H1 (cell line): ENCODE results near the gene PCNX4. TPM values are rescaled to one million over a fixed set of nuclear protein-coding genes. Genes with fewer than 3 reads are reported as not detected.

Experiments
- CTCF ChIA-PET: fragments of 300-600 bp; sonication (Branson Sonifier 250); formaldehyde crosslinking; loops from one replicate; lab custom pipeline; 2021; ENCODE audit not compliant: partially characterized antibody; lab: Charles Lee
- POLR2A ChIA-PET: fragments of 300-600 bp; sonication (Branson Sonifier 250); formaldehyde crosslinking; loops from one replicate; lab custom pipeline; 2021; ENCODE audit warnings: inconsistent platforms; ENCODE audit not compliant: partially characterized antibody; lab: Charles Lee
- DNase-seq, 2 experiments: peaks; one replicate each; pipeline versions ENCODE4 v3.0.0 to v3.0.0-alpha.2; 2010 to 2022; ENCODE audit warnings: low spot score in 2 of 2, low read depth in 1 of 2, mixed read lengths in 1 of 2
- FAIRE-seq: peaks from 2 replicates; lab custom pipeline; 2011; peaks lifted over from hg19 to GRCh38; lab: Jason Lieb, UNC
- H2AFZ ChIP-seq: 2 replicates; pipeline ENCODE4 v1.8.1; 2012; ENCODE audit warnings: low read length, inconsistent platforms
- H2AK5ac ChIP-seq: 2 replicates; pipeline ENCODE4 v1.6.1; 2013; ENCODE audit warnings: low read depth, low read length
- H2BK120ac ChIP-seq: replicated peaks from 2 replicates; pipeline ENCODE3; 2013; ENCODE audit warnings: low read depth, low read length, inconsistent platforms
- H2BK12ac ChIP-seq: 2 replicates; pipeline ENCODE4 v1.6.1; 2013; ENCODE audit warnings: low read depth, low read length
- H2BK15ac ChIP-seq: 2 replicates; pipeline ENCODE4 v1.6.1; 2013; ENCODE audit warnings: low read length
- H2BK20ac ChIP-seq: 2 replicates; pipeline ENCODE4 v1.6.1; 2013; ENCODE audit warnings: low read length
- H2BK5ac ChIP-seq: 2 replicates; pipeline ENCODE4 v1.6.1; 2013; ENCODE audit warnings: low read depth, low read length
- H3K14ac ChIP-seq: 2 replicates; pipeline ENCODE4 v1.6.1; 2013; ENCODE audit warnings: inconsistent platforms; ENCODE audit not compliant: insufficient read length
- H3K18ac ChIP-seq: 2 replicates; pipeline ENCODE4 v1.6.1; 2013; ENCODE audit warnings: low read length; ENCODE audit errors: extremely low read depth
- H3K23ac ChIP-seq: 2 replicates; pipeline ENCODE4 v1.6.1; 2013; ENCODE audit warnings: inconsistent platforms; ENCODE audit not compliant: insufficient read length
- H3K23me2 ChIP-seq: 2 replicates; pipeline ENCODE4 v1.6.1; 2013; ENCODE audit warnings: low read depth, low read length
- H3K27ac ChIP-seq: 2 replicates; pipeline ENCODE4 v1.6.1; 2011; ENCODE audit warnings: low read depth, low read length, inconsistent platforms
- H3K27me3 ChIP-seq, 4 experiments: replicated peaks in 1 of 4; 1 replicate in 1 of 4; 2 replicates in 3 of 4; pipeline versions ENCODE4 v1.6.1 to v1.8.1; 2011 to 2013; ENCODE audit warnings: low read length in 3 of 4, mild to moderate bottlenecking in 3 of 4, inconsistent platforms in 2 of 4, mixed read lengths in 2 of 4, moderate library complexity in 1 of 4; ENCODE audit not compliant: control insufficient read depth in 3 of 4, insufficient read depth in 3 of 4; ENCODE audit errors: extremely low read depth in 1 of 4
- H3K36me3 ChIP-seq, 4 experiments: 2 replicates each; pipeline versions ENCODE4 v1.6.1 to v1.8.1; 2011 to 2013; ENCODE audit warnings: mild to moderate bottlenecking in 4 of 4, low read length in 3 of 4, moderate library complexity in 2 of 4, control low read depth in 1 of 4, inconsistent platforms in 1 of 4; ENCODE audit not compliant: insufficient read depth in 4 of 4, control insufficient read depth in 2 of 4
- H3K4ac ChIP-seq: replicated peaks from 2 replicates; pipeline ENCODE3; 2013; ENCODE audit warnings: low read length, low read depth, mixed read lengths, inconsistent platforms; ENCODE audit not compliant: insufficient read length
- H3K4me1 ChIP-seq, 4 experiments: replicated peaks in 1 of 4; 1 replicate in 1 of 4; 2 replicates in 3 of 4; pipeline versions ENCODE4 v1.6.1 to v1.8.1; 2011 to 2013; ENCODE audit warnings: low read length in 3 of 4, inconsistent platforms in 2 of 4, mixed read lengths in 1 of 4; ENCODE audit not compliant: insufficient read depth in 4 of 4, control insufficient read depth in 3 of 4
- H3K4me2 ChIP-seq, 2 experiments: 2 replicates each; pipeline versions ENCODE4 v1.6.1 to v1.8.1; 2011 to 2013; ENCODE audit warnings: low read depth in 2 of 2, low read length in 2 of 2, control low read depth in 1 of 2, inconsistent platforms in 1 of 2, mild to moderate bottlenecking in 1 of 2; ENCODE audit not compliant: insufficient read depth in 1 of 2
- H3K4me3 ChIP-seq, 4 experiments: fragments of 200-600, 300-600 bp in 1 of 4; sonication (generic), shearing (Covaris generic), sonication (Bioruptor Twin) in 1 of 4; 2 replicates each; pipeline versions ENCODE4 v1.5.1 to v1.8.1; 2011 to 2016; ENCODE audit warnings: low read length in 4 of 4, low read depth in 3 of 4, control low read depth in 2 of 4, inconsistent platforms in 2 of 4, mild to moderate bottlenecking in 2 of 4, mixed read lengths in 1 of 4, moderate library complexity in 1 of 4; ENCODE audit not compliant: insufficient read depth in 2 of 4; ENCODE audit errors: extremely low read depth in 1 of 4
- H3K56ac ChIP-seq: replicated peaks from 2 replicates; pipeline ENCODE3; 2013; ENCODE audit warnings: low read depth, mild to moderate bottlenecking, mixed read lengths, low read length, inconsistent platforms; ENCODE audit not compliant: insufficient read length
- H3K79me1 ChIP-seq: 2 replicates; pipeline ENCODE4 v1.6.1; 2013; ENCODE audit warnings: low read depth, low read length, control low read depth
- H3K79me2 ChIP-seq, 2 experiments: 2 replicates each; pipeline versions ENCODE4 v1.6.1 to v1.8.1; 2012 to 2013; ENCODE audit warnings: low read length in 2 of 2, mild to moderate bottlenecking in 2 of 2, inconsistent platforms in 1 of 2; ENCODE audit not compliant: insufficient read depth in 2 of 2, control insufficient read depth in 1 of 2
- H3K9ac ChIP-seq, 4 experiments: replicated peaks in 1 of 4; 1 replicate in 1 of 4; 2 replicates in 3 of 4; pipeline versions ENCODE4 v1.6.1 to v1.8.1; 2011 to 2013; ENCODE audit warnings: low read depth in 3 of 4, low read length in 3 of 4, control low read depth in 2 of 4, mild to moderate bottlenecking in 2 of 4, moderate library complexity in 2 of 4, inconsistent platforms in 1 of 4; ENCODE audit errors: extremely low read depth in 1 of 4
- H3K9me3 ChIP-seq, 2 experiments: 2 replicates each; pipeline versions ENCODE4 v1.6.1 to v1.8.1; 2012 to 2013; ENCODE audit warnings: mild to moderate bottlenecking in 2 of 2, moderate library complexity in 2 of 2, control low read depth in 1 of 2, inconsistent platforms in 1 of 2, low read depth in 1 of 2, low read length in 1 of 2, mixed read lengths in 1 of 2; ENCODE audit not compliant: insufficient read depth in 2 of 2
- H4K20me1 ChIP-seq, 2 experiments: replicated peaks in 1 of 2; 2 replicates each; pipeline versions ENCODE3 to v1.8.1; 2011 to 2013; ENCODE audit warnings: inconsistent platforms in 2 of 2, low read length in 2 of 2, mild to moderate bottlenecking in 1 of 2; ENCODE audit not compliant: insufficient read depth in 2 of 2, control insufficient read depth in 1 of 2
- H4K5ac ChIP-seq: 2 replicates; pipeline ENCODE4 v1.6.1; 2013; ENCODE audit warnings: low read length, low read depth, mixed read lengths, inconsistent platforms; ENCODE audit not compliant: insufficient read length
- H4K8ac ChIP-seq: 2 replicates; pipeline ENCODE4 v1.8.0; 2013; ENCODE audit warnings: mild to moderate bottlenecking, moderate library complexity, low read length, inconsistent platforms; ENCODE audit not compliant: insufficient read depth; ENCODE audit errors: extremely low read depth
- H4K91ac ChIP-seq: replicated peaks from 2 replicates; pipeline ENCODE3; 2013; ENCODE audit warnings: low read length, mixed read lengths, inconsistent platforms; ENCODE audit not compliant: insufficient read length
- BACH1 ChIP-seq: IDR thresholded peaks from 2 replicates; pipeline ENCODE4 v1.6.1; 2012; ENCODE audit warnings: low read length, improper control_type of control experiment
- FOSL1 ChIP-seq: IDR thresholded peaks from 2 replicates; pipeline ENCODE4 v1.6.1; 2011; ENCODE audit warnings: mild to moderate bottlenecking, low read depth, low read length, moderate library complexity; ENCODE audit not compliant: insufficient read depth
- RAD21 ChIP-seq, 2 experiments: IDR thresholded peaks in 1 of 2; conservative IDR thresholded peaks in 1 of 2; 2 replicates each; pipeline ENCODE4 v1.6.1; 2011; ENCODE audit warnings: low read depth in 2 of 2, low read length in 2 of 2, improper control_type of control experiment in 1 of 2, inconsistent platforms in 1 of 2, mild to moderate bottlenecking in 1 of 2, moderate library complexity in 1 of 2
- SAP30 ChIP-seq: fragments of 300-600 bp; sonication (generic); IDR thresholded peaks from 2 replicates; pipeline ENCODE4 v1.7.1; 2012; ENCODE audit warnings: low read length, moderate library complexity, mild to moderate bottlenecking, inconsistent platforms; ENCODE audit not compliant: insufficient read depth, insufficient replicate concordance
- SIRT6 ChIP-seq: IDR thresholded peaks from one replicate; pipeline ENCODE4 v1.7.1; 2012; ENCODE audit warnings: low read length, inconsistent platforms
- SP1 ChIP-seq: IDR thresholded peaks from 2 replicates; pipeline ENCODE4 v1.6.1; 2011; ENCODE audit warnings: low read depth, low read length
- SP2 ChIP-seq: IDR thresholded peaks from 2 replicates; pipeline ENCODE4 v1.6.1; 2012; ENCODE audit warnings: mild to moderate bottlenecking, low read length, inconsistent platforms
- SRF ChIP-seq: IDR thresholded peaks from 2 replicates; pipeline ENCODE4 v1.6.1; 2011; ENCODE audit warnings: mild to moderate bottlenecking, low read depth, low read length, moderate library complexity
- TAF1 ChIP-seq: IDR thresholded peaks from 2 replicates; pipeline ENCODE4 v1.6.1; 2011; ENCODE audit warnings: mild to moderate bottlenecking, low read depth, low read length
- USF2 ChIP-seq: IDR thresholded peaks from 2 replicates; pipeline ENCODE4 v1.6.1; 2011; ENCODE audit warnings: low read length, improper control_type of control experiment
- WGBS, 2 experiments: shearing (Covaris generic) in 1 of 2; methylation state at CpG; one replicate each; pipeline versions ENCODE4 v1.1.6 to v1.1.7; 2013 to 2015; ENCODE audit warnings: low lambda C conversion rate in 2 of 2, mixed read lengths in 2 of 2, inconsistent platforms in 1 of 2, low coverage in 1 of 2, missing lambda C conversion rate in 1 of 2; ENCODE audit not compliant: insufficient replicate concordance in 2 of 2, insufficient coverage in 1 of 2, insufficient read length in 1 of 2; ENCODE audit errors: extremely low coverage in 1 of 2, missing lambda C conversion rate in 1 of 2; 5-methylcytosine and 5-hydroxymethylcytosine counted together
- polyA plus RNA-seq, 7 experiments: library from polyadenylated mRNA; depleted of rRNA in 3 of 7; stranded (reverse) in 5 of 7; unstranded in 2 of 7; fragments of >200 nt in 5 of 7; fragments of 200-250 nt in 2 of 7; gene quantifications; 1 replicate in 5 of 7; 2 replicates in 1 of 7; 4 replicates in 1 of 7; pipeline versions ENCODE4 v1.2.1 to v1.2.3, GENCODE V29; 2011 to 2013; ENCODE audit warnings: missing spikeins in 2 of 7, mixed read lengths in 2 of 7
- total RNA-seq: library from RNA; stranded (reverse); fragmentation: NEBNext Ultra II Directional; extraction: Animal tissue kit (Norgen Biotek cat#: 25700); gene quantifications from 2 replicates; pipeline ENCODE4 v1.2.1, GENCODE V29; 2021

PCNX4 gene
- total and polyA plus RNA-seq, 2 of the 8 experiments (the other 6 are each of a cell fraction or from before 2014, with no cell fraction given) = 28.4 to 35.5 TPM

- FAIRE-seq (no peak), DNase-seq (no peak)
- Histone ChIP-seq H3K36me3 (peaks cover 0 to 38% (median 17%) of the 10 kb centered on the region in 4 experiments; a peak in 7 of 8 replicates), H2BK12ac (no peak overlapping the region), H2BK15ac (no peak overlapping the region), H3K79me1 (no peaks in the 10 kb centered on the region; the same call in 1 of the 2 replicates), H3K23ac (no peak overlapping the region), H3K18ac (no peak overlapping the region), H3K4me2 (no peak overlapping the region), H4K8ac (no peak overlapping the region), H2BK20ac (no peak overlapping the region), H4K5ac (no peak overlapping the region), H4K91ac (no peak overlapping the region), H3K14ac (no peak overlapping the region), H3K9me3 (no peaks in the 10 kb centered on the region), H3K23me2 (no peaks in the 10 kb centered on the region), H4K20me1 (peaks cover 0 to 2% of the 10 kb centered on the region in 2 experiments), H3K4me1 (no peaks in the 10 kb centered on the region), H2BK5ac (no peak overlapping the region), H3K4ac (no peak overlapping the region), H2AFZ (no peak overlapping the region), H3K9ac (no peak overlapping the region), H2AK5ac (no peak overlapping the region), H3K4me3 (no peak overlapping the region), H3K79me2 (peaks cover 0 to 17% of the 10 kb centered on the region in 2 experiments; a peak in 2 of 4 replicates), H3K56ac (no peak overlapping the region), H3K27me3 (no peaks in the 10 kb centered on the region), H2BK120ac (no peak overlapping the region), H3K27ac (no peak overlapping the region)
- TF ChIP-seq TAF1 (no peak), SP2 (no peak), SAP30 (no peak), USF2 (no peak), FOSL1 (no peak), SRF (no peak), BACH1 (no peak), SP1 (no peak), RAD21 (IDR thresholded peaks at IDR 0.05 in 1 of 2, conservative IDR thresholded peaks at IDR 0.05 in 1 of 2; ENCODE audit: low read depth in 2 of 2, low read length in 2 of 2) (no peak), SIRT6 (no peak)
- ChIA-PET POLR2A (no interaction called here), CTCF (interaction anchor here (0.6 to 1.2 kb wide), 3 partner anchors 14 to 212 kb away, joined by 3 read pairs; no protein-coding TSS in a partner anchor)
- WGBS, 2 experiments = 40% methylated on average over 1 of the region's 1 CpG; no CpG with 5 or more reads in 1 of the 2 experiments
These were observed 23.2 kb downstream of the PCNX4 start for GRCh38 chr14:60114881-60115280.
